BE2C (cell line): ENCODE measurements around the gene GAD1.
A peak's percentile ranks its signal among the peaks of the same experiment; 100 is the strongest.

Experiments
- DNase-seq: peaks from one replicate; pipeline ENCODE4 v3.0.0-alpha.2; 2020
- H3K27me3 ChIP-seq: fragments of 250-450 bp; sonication (Bioruptor Pico); 2 replicates; pipeline ENCODE4 v1.5.1; 2020; ENCODE audit warnings: mild to moderate bottlenecking
- H3K36me3 ChIP-seq: fragments of 250-450 bp; sonication (Bioruptor Pico); 2 replicates; pipeline ENCODE4 v1.5.1; 2020; ENCODE audit warnings: mild to moderate bottlenecking
- H3K4me1 ChIP-seq: fragments of 250-450 bp; sonication (Bioruptor Pico); 2 replicates; pipeline ENCODE4 v1.5.1; 2020
- H3K4me3 ChIP-seq: 2 replicates; pipeline ENCODE4 v1.5.1; 2011; ENCODE audit warnings: low read depth, low read length
- H3K9me3 ChIP-seq: fragments of 250-450 bp; sonication (Bioruptor Pico); 2 replicates; pipeline ENCODE4 v1.5.1; 2020
- CTCF ChIP-seq: IDR thresholded peaks from 2 replicates; pipeline ENCODE4 v1.5.1; 2012; ENCODE audit warnings: mild to moderate bottlenecking, low read depth, low read length

GAD1 gene

GRCh38 chr2:170819680-170820664 lies 3.3 kb downstream of the GAD1 start:
- no peak for TF ChIP-seq CTCF

GRCh38 chr2:170820757-170821530 lies 4.3 kb downstream of the GAD1 start:
- H3K27me3 ChIP-seq, result peaks cover 90% of the 10 kb centered on the region
- H3K4me3 ChIP-seq, result no peak overlapping the region
- no peak for TF ChIP-seq CTCF
- no peaks in the 10 kb centered on the region for H3K36me3 ChIP-seq
- DNase-seq, result no peak
- no peaks in the 10 kb centered on the region for H3K4me1 ChIP-seq
- H3K9me3 ChIP-seq, result no peaks in the 10 kb centered on the region

More at GRCh38 chr2:170819680-170820664, 3.3 kb downstream of the GAD1 start:
- no peak for DNase-seq
- H3K36me3 ChIP-seq, result no peaks in the 10 kb centered on the region
- H3K4me1 ChIP-seq, result no peaks in the 10 kb centered on the region
- H3K9me3 ChIP-seq, result no peaks in the 10 kb centered on the region
- no peak overlapping the region for H3K4me3 ChIP-seq
- peaks cover 95% of the 10 kb centered on the region for H3K27me3 ChIP-seq

DNA sequence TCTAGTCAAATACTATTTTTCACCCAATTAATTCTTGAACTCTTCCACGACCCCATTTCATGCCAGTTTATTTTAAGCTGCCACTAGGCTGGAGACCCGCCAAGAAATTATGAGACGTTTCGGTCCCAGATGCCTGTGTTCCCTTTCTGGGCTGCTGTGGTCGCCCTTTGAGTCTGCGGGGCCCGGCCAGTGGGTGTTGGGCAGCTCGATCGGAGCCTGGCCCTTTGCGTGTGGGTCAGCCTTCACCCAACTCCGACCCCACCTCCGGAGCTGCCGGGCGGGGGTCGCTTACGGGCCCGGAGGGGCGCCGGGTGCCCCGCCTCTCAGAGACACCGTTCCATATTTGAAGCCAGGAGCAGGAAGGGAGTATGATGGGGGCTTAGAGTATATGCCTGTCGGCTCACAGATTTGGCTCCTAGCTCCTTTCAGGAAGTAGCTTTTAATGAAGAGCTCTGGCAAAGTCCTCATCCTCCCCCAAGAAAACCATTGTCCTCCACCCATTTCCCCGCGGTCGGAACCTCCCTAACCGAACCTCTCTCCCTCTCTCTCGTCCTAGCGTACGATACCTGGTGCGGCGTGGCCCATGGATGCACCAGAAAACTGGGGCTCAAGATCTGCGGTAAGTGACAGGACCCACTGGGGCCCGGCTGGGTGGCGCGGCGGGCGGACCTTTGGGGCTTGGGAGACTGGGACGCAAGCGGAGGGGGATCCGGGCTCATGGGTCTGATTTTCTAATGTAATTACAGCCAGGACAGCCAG lies 5.0 kb downstream of the GAD1 start:
- no peak for TF ChIP-seq CTCF
- Histone ChIP-seq H3K27me3 (peaks cover 83% of the 10 kb centered on the region), H3K4me3 (no peak overlapping the region), H3K9me3 (no peaks in the 10 kb centered on the region), H3K4me1 (no peaks in the 10 kb centered on the region), H3K36me3 (no peaks in the 10 kb centered on the region)
- no peak for DNase-seq

DNA sequence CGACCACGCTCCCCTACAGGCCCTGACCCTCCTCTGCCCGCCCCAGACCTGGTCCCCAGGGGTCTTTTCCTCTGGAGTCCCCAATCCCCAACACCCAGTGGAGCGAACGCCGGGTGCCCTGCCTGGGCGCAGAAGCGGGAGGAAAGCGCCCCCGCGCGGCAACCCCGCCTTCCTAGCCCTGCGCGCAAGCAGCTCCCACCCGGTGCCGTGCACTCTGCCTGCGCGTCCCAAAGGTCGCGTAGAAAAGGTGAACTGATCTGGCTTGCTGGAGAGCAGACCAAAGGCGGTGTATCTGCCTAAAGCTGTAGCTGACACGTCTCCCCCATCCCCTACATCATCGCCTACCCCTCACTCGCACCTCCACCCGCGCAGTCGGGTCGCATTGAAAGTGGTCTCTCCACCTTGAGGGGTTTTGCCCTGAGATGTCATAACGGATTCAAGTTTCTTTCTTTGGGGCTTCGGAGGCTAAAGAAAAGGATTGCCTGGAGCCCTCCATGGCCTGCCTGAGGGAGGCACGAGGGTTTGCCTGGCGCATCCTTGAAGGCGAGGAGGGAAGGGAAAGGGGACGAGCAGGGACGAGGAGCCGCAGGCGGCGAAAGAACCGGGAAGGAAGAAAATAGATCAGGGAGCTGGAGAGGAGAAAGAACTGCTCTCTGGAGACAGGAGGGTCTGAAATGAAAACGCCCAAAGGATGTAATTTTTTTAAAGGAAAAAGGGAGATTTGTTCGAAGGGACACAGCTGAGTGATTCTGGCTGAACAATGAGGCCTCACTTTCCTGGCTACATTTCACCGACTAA lies 5.8 kb downstream of the GAD1 start:
- H3K36me3 ChIP-seq, result no peaks in the 10 kb centered on the region
- H3K4me3 ChIP-seq, result no peak overlapping the region; the same call in 1 of the 2 replicates
- no peaks in the 10 kb centered on the region for H3K9me3 ChIP-seq
- no peak for DNase-seq
- no peaks in the 10 kb centered on the region for H3K4me1 ChIP-seq
- peaks cover 75% of the 10 kb centered on the region for H3K27me3 ChIP-seq
- TF ChIP-seq CTCF, result peak; percentile 37

- no peak for TF ChIP-seq CTCF
- Histone ChIP-seq H3K4me1 (no peaks in the 10 kb centered on the region), H3K36me3 (no peaks in the 10 kb centered on the region), H3K9me3 (no peaks in the 10 kb centered on the region), H3K27me3 (peaks cover 68% of the 10 kb centered on the region), H3K4me3 (peak overlapping the region; percentile 19; the same call in 1 of the 2 replicates)
- no peak for DNase-seq
Observed at GRCh38 chr2:170823088-170823897, 6.6 kb downstream of the GAD1 start.
